Neural cell (in vitro differentiated cells): ENCODE measurements around the gene PRLHR.

ENCODE experiments used
- EP300 ChIP-seq: fragments of 450-650 bp; conservative IDR thresholded peaks from 2 replicates; pipeline ENCODE4 v1.6.1; 2014; ENCODE audit warnings: antibody characterized with exemption, mild to moderate bottlenecking, moderate library complexity; ENCODE audit not compliant: poor library complexity, severe bottlenecking
- EZH2 ChIP-seq: fragments of 200-600, 300-800 bp; shearing (Covaris generic), sonication (generic); IDR thresholded peaks from 2 replicates; pipeline ENCODE4 v1.6.1; 2014; ENCODE audit warnings: antibody characterized with exemption, low read length, borderline replicate concordance, mild to moderate bottlenecking; ENCODE audit not compliant: insufficient read depth, poor library complexity, severe bottlenecking
- MXI1 ChIP-seq: fragments of 450-650 bp; conservative IDR thresholded peaks from 2 replicates; pipeline ENCODE4 v1.6.1; 2014; ENCODE audit warnings: antibody characterized with exemption, mild to moderate bottlenecking; ENCODE audit not compliant: poor library complexity, severe bottlenecking
- POLR2AphosphoS5 ChIP-seq: IDR thresholded peaks from 2 replicates; pipeline ENCODE4 v1.6.1; 2012
- REST ChIP-seq: IDR thresholded peaks from 2 replicates; pipeline ENCODE4 v1.6.1; 2012; ENCODE audit warnings: borderline replicate concordance
- TAF1 ChIP-seq: IDR thresholded peaks from 2 replicates; pipeline ENCODE4 v1.6.1; 2012; ENCODE audit warnings: low read depth
- TF ChIP-seq, protein P1 (sequence below): fragments of 450-650 bp; IDR thresholded peaks from 2 replicates; pipeline ENCODE4 v1.5.1; 2014; ENCODE audit warnings: antibody characterized with exemption, mild to moderate bottlenecking, moderate library complexity; ENCODE audit not compliant: poor library complexity, severe bottlenecking

GRCh38 chr10:118592675-118593330 is 2.6 kb downstream of the PRLHR start:
- TF ChIP-seq, protein P1, sequence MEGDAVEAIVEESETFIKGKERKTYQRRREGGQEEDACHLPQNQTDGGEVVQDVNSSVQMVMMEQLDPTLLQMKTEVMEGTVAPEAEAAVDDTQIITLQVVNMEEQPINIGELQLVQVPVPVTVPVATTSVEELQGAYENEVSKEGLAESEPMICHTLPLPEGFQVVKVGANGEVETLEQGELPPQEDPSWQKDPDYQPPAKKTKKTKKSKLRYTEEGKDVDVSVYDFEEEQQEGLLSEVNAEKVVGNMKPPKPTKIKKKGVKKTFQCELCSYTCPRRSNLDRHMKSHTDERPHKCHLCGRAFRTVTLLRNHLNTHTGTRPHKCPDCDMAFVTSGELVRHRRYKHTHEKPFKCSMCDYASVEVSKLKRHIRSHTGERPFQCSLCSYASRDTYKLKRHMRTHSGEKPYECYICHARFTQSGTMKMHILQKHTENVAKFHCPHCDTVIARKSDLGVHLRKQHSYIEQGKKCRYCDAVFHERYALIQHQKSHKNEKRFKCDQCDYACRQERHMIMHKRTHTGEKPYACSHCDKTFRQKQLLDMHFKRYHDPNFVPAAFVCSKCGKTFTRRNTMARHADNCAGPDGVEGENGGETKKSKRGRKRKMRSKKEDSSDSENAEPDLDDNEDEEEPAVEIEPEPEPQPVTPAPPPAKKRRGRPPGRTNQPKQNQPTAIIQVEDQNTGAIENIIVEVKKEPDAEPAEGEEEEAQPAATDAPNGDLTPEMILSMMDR: no peak
- no peak for TF ChIP-seq EP300
- TF ChIP-seq REST: no peak
- no peak for TF ChIP-seq POLR2AphosphoS5
- TF ChIP-seq EZH2: no peak
- no peak for TF ChIP-seq MXI1
- no peak for TF ChIP-seq TAF1
